HG03342 (cell line): ENCODE results near the gene JUN.

Experiments
- ATAC-seq: cut with Tn5 transposase; IDR thresholded peaks from one replicate; pipeline ENCODE4 v1.9.1; 2021; ENCODE audit warnings: mild to moderate bottlenecking, moderate library complexity; ENCODE audit not compliant: unreplicated experiment

JUN gene

GRCh38 chr1:58784758-58785441 is 1.1 kb upstream of the JUN start:
- peak; percentile 7 for ATAC-seq

- ATAC-seq = peak; percentile 0
Observed at GRCh38 chr1:58783090-58783992, 506 bp downstream of the JUN start.

GRCh38 chr1:58782178-58783089 is 1.4 kb downstream of the JUN start:
- no peak for ATAC-seq

GRCh38 chr1:58781541-58782177 is 2.2 kb downstream of the JUN start:
- no peak for ATAC-seq

GRCh38 chr1:58780836-58781452 is 2.9 kb downstream of the JUN start:
- ATAC-seq = no peak

GRCh38 chr1:58780411-58780810 is 3.4 kb downstream of the JUN start:
- no peak for ATAC-seq

- no peak for ATAC-seq
Observed at GRCh38 chr1:58779801-58780382, 4.0 kb downstream of the JUN start.

- no peak for ATAC-seq
Observed at GRCh38 chr1:58779059-58779754, 4.6 kb downstream of the JUN start.

GRCh38 chr1:58778385-58779000 is 5.4 kb downstream of the JUN start:
- no peak for ATAC-seq

GRCh38 chr1:58774027-58774426 is 9.8 kb downstream of the JUN start:
- ATAC-seq = peak; percentile 10

- peak; percentile 69 for ATAC-seq
Observed at GRCh38 chr1:58773406-58773840, 10.4 kb downstream of the JUN start.

GRCh38 chr1:58769809-58770320 is 14.0 kb downstream of the JUN start:
- ATAC-seq = no peak

- no peak for ATAC-seq
Observed at GRCh38 chr1:58768971-58769808, 14.7 kb downstream of the JUN start.

GRCh38 chr1:58768191-58768731 is 15.6 kb downstream of the JUN start:
- ATAC-seq = no peak

- ATAC-seq = no peak
Observed at GRCh38 chr1:58767143-58767542, 16.7 kb downstream of the JUN start.

GRCh38 chr1:58765441-58765840 is 18.4 kb downstream of the JUN start:
- ATAC-seq = no peak

GRCh38 chr1:58765006-58765405 is 18.8 kb downstream of the JUN start:
- ATAC-seq = no peak
